Mesendoderm (in vitro differentiated cells): ENCODE data around the gene CST7.

Experiments
- DNase-seq: peaks from one replicate; pipeline ENCODE4 v3.0.0; 2013
- H2AK5ac ChIP-seq: 2 replicates; pipeline ENCODE4 v1.6.1; 2013; ENCODE audit warnings: low read length, inconsistent platforms
- H2BK120ac ChIP-seq: 2 replicates; pipeline ENCODE4 v1.6.1; 2013; ENCODE audit warnings: low read depth, mild to moderate bottlenecking, low read length, moderate library complexity, mixed read lengths
- H2BK15ac ChIP-seq: replicated peaks from 2 replicates; pipeline ENCODE4 v1.6.1; 2013; ENCODE audit warnings: low read depth, mild to moderate bottlenecking, moderate library complexity
- H2BK5ac ChIP-seq: 2 replicates; pipeline ENCODE4 v1.6.1; 2013; ENCODE audit warnings: low read length, inconsistent platforms
- H3K18ac ChIP-seq: 2 replicates; pipeline ENCODE4 v1.6.1; 2013; ENCODE audit warnings: mild to moderate bottlenecking, low read length, mixed read lengths
- H3K23ac ChIP-seq: one replicate; pipeline ENCODE4 v1.6.1; 2013; ENCODE audit warnings: low read length
- H3K27ac ChIP-seq: 2 replicates; pipeline ENCODE4 v1.5.1; 2013; ENCODE audit warnings: low read depth, mild to moderate bottlenecking, inconsistent platforms, low read length, moderate library complexity
- H3K27me3 ChIP-seq: 2 replicates; pipeline ENCODE4 v1.6.1; 2013; ENCODE audit warnings: low read length, control low read depth, mild to moderate bottlenecking, inconsistent platforms; ENCODE audit not compliant: insufficient read depth, poor library complexity
- H3K36me3 ChIP-seq: 2 replicates; pipeline ENCODE4 v1.6.1; 2013; ENCODE audit warnings: low read length, inconsistent platforms; ENCODE audit not compliant: control insufficient read depth, insufficient read depth
- H3K4ac ChIP-seq: one replicate; pipeline ENCODE4 v1.6.1; 2013; ENCODE audit warnings: low read depth, mild to moderate bottlenecking, low read length, moderate library complexity
- H3K4me1 ChIP-seq: 2 replicates; pipeline ENCODE4 v1.6.1; 2013; ENCODE audit warnings: low read depth, low read length, inconsistent platforms; ENCODE audit not compliant: control insufficient read depth
- H3K4me2 ChIP-seq: 2 replicates; pipeline ENCODE4 v1.6.1; 2013; ENCODE audit warnings: low read length
- H3K4me3 ChIP-seq: 2 replicates; pipeline ENCODE4 v1.5.1; 2013; ENCODE audit warnings: mild to moderate bottlenecking, low read length
- H3K56ac ChIP-seq: one replicate; pipeline ENCODE4 v1.6.1; 2013; ENCODE audit warnings: low read length
- H3K79me1 ChIP-seq: 2 replicates; pipeline ENCODE4 v1.6.1; 2013; ENCODE audit warnings: low read length, inconsistent platforms
- H3K79me2 ChIP-seq: 2 replicates; pipeline ENCODE4 v1.6.1; 2013; ENCODE audit warnings: mild to moderate bottlenecking, low read length; ENCODE audit not compliant: control insufficient read depth, insufficient read depth
- H3K9ac ChIP-seq: 2 replicates; pipeline ENCODE4 v1.6.1; 2013; ENCODE audit warnings: low read length, inconsistent platforms
- H4K5ac ChIP-seq: one replicate; pipeline ENCODE4 v1.6.1; 2013; ENCODE audit warnings: low read length
- H4K8ac ChIP-seq: one replicate; pipeline ENCODE4 v1.6.1; 2013; ENCODE audit warnings: low read depth, mild to moderate bottlenecking, control low read depth, low read length, moderate library complexity
- WGBS: extraction: QIAGEN DNeasy Blood & Tissue Kit; methylation state at CpG from one replicate; pipeline ENCODE4 v1.1.7; 2013; ENCODE audit warnings: low lambda C conversion rate, missing lambda C conversion rate; ENCODE audit not compliant: insufficient coverage; ENCODE audit errors: extremely low coverage; 5-methylcytosine and 5-hydroxymethylcytosine counted together

The CST7 gene

DNA sequence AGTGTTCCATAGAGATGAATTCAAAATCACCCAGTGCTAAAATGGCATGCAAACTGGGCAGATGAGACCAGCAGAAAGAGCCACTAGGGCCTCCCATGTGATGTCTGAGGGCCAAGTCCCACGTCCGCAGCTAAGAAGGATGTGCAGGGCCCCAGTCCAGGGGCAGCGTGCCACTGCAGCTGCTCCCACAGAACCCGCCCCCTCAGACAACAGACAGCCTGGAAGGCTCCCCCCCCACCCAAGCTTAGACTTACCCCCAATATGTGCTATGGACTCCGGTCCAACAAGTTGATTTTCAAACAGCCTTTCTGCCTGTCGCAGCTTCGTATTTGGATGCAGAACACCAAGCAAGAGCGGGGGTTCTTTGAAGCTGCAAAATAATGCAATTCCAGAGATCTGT, 29.4 kb downstream of the CST7 start:
- Histone ChIP-seq H3K9ac (no peak overlapping the region), H3K23ac (no peak overlapping the region), H3K36me3 (peaks cover 2% of the 10 kb centered on the region), H3K18ac (no peak overlapping the region), H3K56ac (no peak overlapping the region), H2BK120ac (no peak overlapping the region), H2BK15ac (no peak overlapping the region), H3K4ac (no peak overlapping the region), H3K27me3 (no peaks in the 10 kb centered on the region), H4K5ac (no peak overlapping the region), H3K4me3 (no peak overlapping the region), H3K27ac (no peak overlapping the region), H3K4me1 (no peaks in the 10 kb centered on the region), H3K79me1 (peaks cover 6% of the 10 kb centered on the region), H2BK5ac (no peak overlapping the region), H4K8ac (no peak overlapping the region), H2AK5ac (no peak overlapping the region), H3K4me2 (no peak overlapping the region), H3K79me2 (no peaks in the 10 kb centered on the region)
- no CpG with 5 or more reads among the region's 8 CpGs for WGBS
- no peak for DNase-seq

DNA sequence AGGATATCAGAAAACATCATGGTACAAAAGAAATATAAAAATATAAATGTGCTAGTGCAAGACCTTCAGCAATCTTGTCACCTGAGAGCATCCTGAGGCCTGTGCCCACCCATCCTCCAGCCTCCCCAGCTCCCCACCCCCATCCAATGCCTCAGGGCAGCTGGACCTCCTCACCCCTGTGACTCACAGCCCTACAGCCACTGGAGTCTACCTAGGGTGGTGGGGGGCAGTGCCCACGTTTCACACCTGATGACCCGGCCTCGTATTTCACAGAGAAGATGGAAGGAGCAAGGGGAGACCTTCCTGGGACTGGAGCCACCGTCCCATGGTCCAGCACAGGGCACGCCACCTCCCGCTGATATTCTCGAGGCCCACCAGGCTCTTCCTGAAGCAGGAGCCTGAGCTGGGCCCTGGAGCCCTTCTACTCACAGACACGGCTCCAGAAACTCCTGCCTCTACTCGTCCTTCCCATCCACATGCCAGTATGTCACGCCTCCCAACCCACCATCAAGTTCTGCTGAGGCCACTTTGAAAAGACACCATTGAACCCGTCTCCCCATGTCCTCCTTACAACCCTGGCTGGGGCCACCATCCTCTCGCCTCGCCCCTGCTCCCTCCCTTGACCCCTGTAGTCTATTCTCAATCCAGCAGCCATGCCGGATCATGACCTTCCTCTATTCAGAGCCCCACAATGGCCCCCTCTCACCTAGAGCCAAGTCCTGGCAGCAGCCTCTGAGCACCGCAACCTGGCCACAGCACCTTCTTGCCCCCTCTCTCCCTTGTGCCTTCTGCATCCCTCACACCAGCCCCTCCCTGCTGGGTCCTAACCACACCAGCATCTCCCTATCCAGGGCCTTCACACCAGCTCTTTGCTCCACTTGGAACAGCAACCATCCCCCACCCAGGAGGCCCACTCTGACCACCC, 30.2 kb downstream of the CST7 start:
- Histone ChIP-seq H2BK120ac (no peak overlapping the region), H4K8ac (no peak overlapping the region), H3K79me2 (no peaks in the 10 kb centered on the region), H3K4ac (no peak overlapping the region), H3K18ac (no peak overlapping the region), H3K23ac (no peak overlapping the region), H3K9ac (no peak overlapping the region), H3K56ac (no peak overlapping the region), H2AK5ac (no peak overlapping the region), H2BK15ac (no peak overlapping the region), H3K4me2 (no peak overlapping the region), H3K27me3 (no peaks in the 10 kb centered on the region), H4K5ac (no peak overlapping the region), H2BK5ac (no peak overlapping the region), H3K4me3 (no peak overlapping the region), H3K79me1 (peaks cover 6% of the 10 kb centered on the region), H3K27ac (no peak overlapping the region), H3K36me3 (peaks cover 2% of the 10 kb centered on the region), H3K4me1 (no peaks in the 10 kb centered on the region)
- DNase-seq: no peak
- WGBS: no CpG with 5 or more reads among the region's 15 CpGs

DNA sequence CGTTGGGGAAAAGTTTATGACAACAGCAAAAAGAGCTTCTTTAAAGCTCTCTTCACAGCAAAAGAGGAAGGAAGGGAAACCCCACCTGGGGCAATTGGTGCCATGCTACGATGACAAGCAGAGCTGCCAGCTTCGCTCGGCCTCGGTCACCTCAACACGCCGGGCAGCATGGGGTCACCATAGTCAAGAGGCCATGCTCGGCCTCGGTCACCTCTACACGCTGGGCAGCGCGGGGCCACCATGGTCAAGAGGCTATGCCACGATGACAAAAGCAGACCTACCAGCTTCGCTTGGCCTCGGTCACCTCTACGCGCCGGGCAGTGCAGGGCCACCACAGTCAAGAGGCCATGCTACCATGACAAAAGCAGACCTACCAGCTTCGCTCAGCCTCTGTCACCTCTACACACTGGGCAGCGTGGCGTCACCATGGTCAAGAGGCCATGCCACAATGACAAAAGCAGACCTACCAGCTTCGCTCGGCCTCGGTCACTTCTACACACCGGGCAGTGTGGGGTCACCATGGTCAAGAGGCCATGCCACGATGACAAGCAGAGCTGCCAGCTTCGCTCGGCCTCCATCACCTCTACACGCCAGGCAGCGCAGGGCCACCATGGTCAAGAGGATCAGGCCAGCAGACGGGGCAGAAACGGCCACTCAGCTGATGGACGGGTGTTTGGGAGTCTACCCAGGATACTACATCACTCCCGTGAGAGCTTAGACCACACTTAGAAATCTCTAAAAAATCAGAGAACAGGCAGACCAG, 31.4 kb downstream of the CST7 start:
- peaks cover 2% of the 10 kb centered on the region for H3K36me3 ChIP-seq
- no peaks in the 10 kb centered on the region for H3K4me1 ChIP-seq
- no peak overlapping the region for H4K5ac ChIP-seq
- H3K18ac ChIP-seq: no peak overlapping the region
- no peaks in the 10 kb centered on the region for H3K79me2 ChIP-seq
- H3K27me3 ChIP-seq: no peaks in the 10 kb centered on the region
- DNase-seq: no peak
- H3K23ac ChIP-seq: no peak overlapping the region
- no peak overlapping the region for H4K8ac ChIP-seq
- no peak overlapping the region for H3K27ac ChIP-seq
- H3K4me2 ChIP-seq: no peak overlapping the region
- no peak overlapping the region for H2BK15ac ChIP-seq
- no peak overlapping the region for H3K56ac ChIP-seq
- no peak overlapping the region for H3K9ac ChIP-seq
- peaks cover 6% of the 10 kb centered on the region for H3K79me1 ChIP-seq
- WGBS: no CpG with 5 or more reads among the region's 34 CpGs
- no peak overlapping the region for H2AK5ac ChIP-seq
- H3K4me3 ChIP-seq: no peak overlapping the region
- H3K4ac ChIP-seq: no peak overlapping the region
- H2BK5ac ChIP-seq: no peak overlapping the region
- H2BK120ac ChIP-seq: no peak overlapping the region

DNA sequence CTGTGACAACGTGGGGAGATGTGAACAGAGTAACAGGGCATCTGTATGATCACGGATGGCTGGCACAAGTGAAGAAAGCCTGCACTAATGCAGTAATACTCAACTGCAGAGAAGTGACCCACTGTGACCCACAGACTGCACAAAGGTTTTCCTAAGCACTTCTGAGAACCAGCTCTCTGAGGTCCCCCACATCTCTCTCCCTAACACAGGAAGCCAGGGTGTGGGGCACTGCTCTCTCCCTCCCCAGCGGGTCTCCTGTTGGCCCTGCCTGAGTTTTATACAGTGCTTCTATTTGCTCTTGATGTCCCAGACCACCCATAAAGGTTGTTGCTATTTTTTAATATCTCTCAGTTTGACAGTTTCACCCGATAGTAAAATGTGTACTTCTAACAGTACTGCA, 32.2 kb downstream of the CST7 start:
- Histone ChIP-seq H3K18ac (no peak overlapping the region), H3K4ac (no peak overlapping the region), H2BK120ac (no peak overlapping the region), H3K4me2 (no peak overlapping the region), H3K4me3 (no peak overlapping the region), H3K27me3 (no peaks in the 10 kb centered on the region), H4K8ac (no peak overlapping the region), H2AK5ac (no peak overlapping the region), H3K9ac (no peak overlapping the region), H3K79me2 (peaks cover 6% of the 10 kb centered on the region), H3K4me1 (no peaks in the 10 kb centered on the region), H3K56ac (no peak overlapping the region), H3K27ac (no peak overlapping the region), H3K36me3 (peaks cover 2% of the 10 kb centered on the region), H3K23ac (no peak overlapping the region), H4K5ac (no peak overlapping the region), H3K79me1 (peaks cover 12% of the 10 kb centered on the region), H2BK5ac (no peak overlapping the region), H2BK15ac (no peak overlapping the region)
- WGBS: no CpG with 5 or more reads among the region's 4 CpGs
- DNase-seq: no peak

DNA sequence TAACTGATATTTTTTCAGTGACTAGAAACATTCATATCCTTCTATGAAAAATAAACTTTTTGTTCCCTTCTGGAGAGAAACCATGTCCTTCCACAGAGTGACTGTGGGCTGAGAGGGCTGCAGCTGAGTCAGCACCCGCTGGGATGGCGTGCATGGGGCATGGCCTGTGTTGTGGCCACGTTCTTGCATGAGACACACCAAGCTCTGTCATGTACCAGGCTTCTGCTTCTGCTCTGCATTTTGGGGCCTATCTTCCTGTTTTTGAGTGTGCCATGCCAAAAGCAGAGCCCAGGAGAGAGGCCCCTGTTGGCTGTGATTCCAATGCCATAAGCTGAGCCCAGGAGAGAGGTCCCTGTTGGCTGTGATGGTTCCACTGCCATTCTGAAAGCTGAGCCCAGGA, 32.7 kb downstream of the CST7 start:
- no peak overlapping the region for H2BK120ac ChIP-seq
- peaks cover 17% of the 10 kb centered on the region for H3K79me1 ChIP-seq
- H2AK5ac ChIP-seq: no peak overlapping the region
- H3K4ac ChIP-seq: no peak overlapping the region
- no peak for DNase-seq
- H3K79me2 ChIP-seq: peaks cover 11% of the 10 kb centered on the region
- no peaks in the 10 kb centered on the region for H3K4me1 ChIP-seq
- no peak overlapping the region for H4K5ac ChIP-seq
- no peak overlapping the region for H3K4me3 ChIP-seq
- H2BK5ac ChIP-seq: no peak overlapping the region
- H3K27ac ChIP-seq: no peak overlapping the region
- no peak overlapping the region for H4K8ac ChIP-seq
- no peak overlapping the region for H3K18ac ChIP-seq
- no peak overlapping the region for H3K56ac ChIP-seq
- H2BK15ac ChIP-seq: no peak overlapping the region
- H3K9ac ChIP-seq: no peak overlapping the region
- no CpG with 5 or more reads among the region's 3 CpGs for WGBS
- H3K36me3 ChIP-seq: peaks cover 2% of the 10 kb centered on the region
- H3K23ac ChIP-seq: no peak overlapping the region
- H3K4me2 ChIP-seq: no peak overlapping the region
- H3K27me3 ChIP-seq: no peaks in the 10 kb centered on the region
